AG04449 (cell line): ENCODE data around the gene TMCO4.
"Not testable (repeated sequence)": the region's sequence is repeated elsewhere in the genome, so short reads cannot be mapped to it uniquely, and the experiment has no call there.

Experiments used
- CTCF ChIA-PET: fragments of 350-600 bp; formaldehyde crosslinking; extraction: SDS; loops from one replicate; lab custom pipeline; 2021; ENCODE audit warnings: antibody characterized with exemption; lab: Yijun Ruan, JAX
- POLR2A ChIA-PET: fragments of 400-600, 350-600 bp; formaldehyde crosslinking; extraction: SDS; loops from one replicate; lab custom pipeline; 2020; ENCODE audit warnings: antibody characterized with exemption, inconsistent platforms; lab: Yijun Ruan, JAX
- DNase-seq: peaks from one replicate; pipeline ENCODE4 v3.0.0-alpha.2; 2010; ENCODE audit warnings: low read depth, low spot score
- H3K4me3 ChIP-seq: 2 replicates; pipeline ENCODE4 v1.5.1; 2011; ENCODE audit warnings: low read depth, mild to moderate bottlenecking, control low read depth, low read length
- CTCF ChIP-seq: IDR thresholded peaks from one replicate; pipeline ENCODE4 v1.5.1; 2011; ENCODE audit warnings: mild to moderate bottlenecking, moderate library complexity, low read length, control low read depth, inconsistent platforms; ENCODE audit not compliant: insufficient read depth; ENCODE audit errors: missing control alignments

TMCO4 gene

GRCh38 chr1:19799230-19800075, at the start of gene TMCO4:
TSS of gene TMCO4 (minus strand) at chr1:19799916. CDS start at chr1:19780758, 19,158 bp downstream.
- ChIA-PET CTCF (interaction anchor here (1.3 to 4.8 kb wide), 4 partner anchors 8 to 95 kb away, joined by 4 to 28 read pairs (median 6); no protein-coding TSS in a partner anchor), POLR2A (no interaction called here)
- H3K4me3 ChIP-seq, result peak within 1 kb of the TSS; percentile 61
- DNase-seq, result no peak
- TF ChIP-seq CTCF, result peak; percentile 59

- DNase-seq, POLR2A ChIA-PET, H3K4me3 ChIP-seq: not testable (repeated sequence)
- CTCF ChIA-PET, result interaction anchor here (0.7 to 2.4 kb wide), 4 partner anchors 13 to 134 kb away, joined by 3 to 6 read pairs (median 4); no protein-coding TSS in a partner anchor
These were observed 49.6 kb upstream of the TMCO4 start for GRCh38 chr1:19849307-19849706.

- POLR2A ChIA-PET, DNase-seq, H3K4me3 ChIP-seq: not testable (repeated sequence)
- CTCF ChIA-PET, result interaction anchor here (1.4 to 2.4 kb wide), 3 partner anchors 14 to 132 kb away, joined by 4 to 6 read pairs (median 5); no protein-coding TSS in a partner anchor
These were observed 47.6 kb upstream of the TMCO4 start for GRCh38 chr1:19847334-19847733.

GRCh38 chr1:19846338-19846737, 46.6 kb upstream of the TMCO4 start:
- H3K4me3 ChIP-seq, result no peak overlapping the region
- POLR2A ChIA-PET, result no interaction called here
- CTCF ChIA-PET, result interaction anchor here (1.5 kb wide), 1 partner anchor 35 kb away, joined by 4 read pairs; no protein-coding TSS in a partner anchor
- TF ChIP-seq CTCF, result no peak
- DNase-seq, result no peak

- CTCF ChIA-PET, result interaction anchor here (2.2 kb wide), 1 partner anchor 37 kb away, joined by 6 read pairs; the partner anchor contains the start of gene OTUD3
- no peak for TF ChIP-seq CTCF
- no peak overlapping the region for H3K4me3 ChIP-seq
- POLR2A ChIA-PET, result no interaction called here
- DNase-seq, result no peak
These were observed 45.8 kb upstream of the TMCO4 start for GRCh38 chr1:19845555-19845954.

GRCh38 chr1:19844731-19845495, 45.2 kb upstream of the TMCO4 start:
- TF ChIP-seq CTCF, result no peak
- POLR2A ChIA-PET, result no interaction called here
- H3K4me3 ChIP-seq, result no peak overlapping the region
- no peak for DNase-seq
- CTCF ChIA-PET, result interaction anchor here (2.2 kb wide), 1 partner anchor 37 kb away, joined by 6 read pairs; the partner anchor contains the start of gene OTUD3

GRCh38 chr1:19840228-19840627, 40.5 kb upstream of the TMCO4 start:
- DNase-seq, result no peak
- H3K4me3 ChIP-seq, result no peak overlapping the region
- TF ChIP-seq CTCF, result no peak
- CTCF ChIA-PET, result interaction anchor here (1.2 to 1.4 kb wide), 2 partner anchors 42 to 124 kb away, joined by 3 read pairs; partner anchors contain the start of gene OTUD3
- POLR2A ChIA-PET, result no interaction called here
